ENCODE results near the gene COA6. TPM values are rescaled to one million over a fixed set of nuclear protein-coding genes. Genes with fewer than 3 reads are reported as not detected.

COA6 gene
- total and polyA plus RNA-seq, 10 of the 15 experiments (the other 5 are each of a cell fraction or from before 2014, with no cell fraction given) = 49.9 to 178 (median 71.5) TPM

GRCh38 chr1:234362558-234362957 lies 10.7 kb upstream of the COA6 start:
- no peak overlapping the region for H3K4me2 ChIP-seq (ENCODE audit: control insufficient read depth, insufficient read depth)
- in situ Hi-C loops (cut with MboI) = no loop called here
- DNase-seq (ENCODE audit: low read depth, low spot score) (no peak), ATAC-seq (no peak), FAIRE-seq (no peak)
- ChIA-PET CTCF (interaction anchor here (0.6 kb wide), 1 partner anchor 91 kb away, joined by 3 read pairs; no protein-coding TSS in a partner anchor), SMC1A (ENCODE audit: uncharacterized antibody, unreplicated experiment) (no interaction called here), RAD21 (ENCODE audit: unreplicated experiment) (no interaction called here), POLR2A (no interaction called here)
- no peak overlapping the region for H2AFZ ChIP-seq (ENCODE audit: control insufficient read depth, low read depth, low read length)
- no peaks in the 10 kb centered on the region for H4K20me1 ChIP-seq (ENCODE audit: control insufficient read depth, insufficient read depth)
- WGBS (ENCODE audit: insufficient coverage, insufficient replicate concordance, low lambda C conversion rate, missing lambda C conversion rate) = 40% methylated on average over 2 of the region's 2 CpGs
- no peak overlapping the region for H3K9ac ChIP-seq (ENCODE audit: control insufficient read depth, insufficient read depth, low read length)
- no peak overlapping the region for H3K4me3 ChIP-seq
- no peaks in the 10 kb centered on the region for H3K9me3 ChIP-seq (replicated peaks; ENCODE audit: control insufficient read depth, insufficient read depth, low read length)
- TF ChIP-seq REST (IDR thresholded peaks at IDR 0.05; ENCODE audit: low read depth, low read length) (no peak), ASH2L (IDR thresholded peaks at IDR 0.05; ENCODE audit: borderline replicate concordance, low read depth) (no peak), BHLHE40 (IDR thresholded peaks at IDR 0.05; ENCODE audit: borderline replicate concordance in 1 of 2, low read depth in 2 of 2, low read length in 1 of 2) (no peak)
- no peaks in the 10 kb centered on the region; the same call in 1 of the 2 replicates for H3K4me1 ChIP-seq (ENCODE audit: control insufficient read depth, insufficient read depth, low read length)
- peaks cover 2% of the 10 kb centered on the region for H3K79me2 ChIP-seq (ENCODE audit: control insufficient read depth, insufficient read depth, low read length)
- H3K27ac ChIP-seq (ENCODE audit: control insufficient read depth, insufficient read depth) = no peak overlapping the region
- intact Hi-C loops (cut with micrococcal nuclease; ENCODE audit: unreplicated experiment) = no loop called here
- no TSS peak for BruUV-seq (replicated peaks)
- H3K27me3 ChIP-seq (replicated peaks in 1 of 2; ENCODE audit: control insufficient read depth in 2 of 2, insufficient read depth in 2 of 2, low read length in 1 of 2) = no peaks in the 10 kb centered on the region
- H3K36me3 ChIP-seq (ENCODE audit: control insufficient read depth in 2 of 2, insufficient read depth in 2 of 2, low read length in 1 of 2) = no peaks in the 10 kb centered on the region

Measured in GM12878 (cell line).